ENCODE data around the gene HECW1. TPM values are rescaled to one million over a fixed set of nuclear protein-coding genes. Genes with fewer than 3 reads are reported as not detected.

The HECW1 gene
- total RNA-seq, 6 donors from 2014 or later = 0.10 to 1.0 (median 0.76) TPM; not detected in 1

- TF ChIP-seq POLR2AphosphoS5 (IDR thresholded peaks at IDR 0.05) (no peak), POLR2A (IDR thresholded peaks at IDR 0.05) (no peak), CTCF (IDR thresholded peaks at IDR 0.05) (no peak), EP300 (IDR thresholded peaks at IDR 0.05) (no peak)
- no peaks in the 10 kb centered on the region for H3K27me3 ChIP-seq
- WGBS, 2 donors = 33 to 41% methylated on average over 2 of the region's 2 CpGs
- no peaks in the 10 kb centered on the region for H3K36me3 ChIP-seq
- no peak overlapping the region for H3K27ac ChIP-seq
- DNase-seq (no peak), ATAC-seq (ENCODE audit: low FRiP score in 2 of 2) (no peak)
- no peak overlapping the region for H3K4me3 ChIP-seq
- no peaks in the 10 kb centered on the region for H3K4me1 ChIP-seq
- no peaks in the 10 kb centered on the region for H3K9me3 ChIP-seq
These were observed 282.9 kb downstream of the HECW1 start for GRCh38 chr7:43395351-43395750.

GRCh38 chr7:43396187-43396740 is 283.8 kb downstream of the HECW1 start:
- DNase-seq = no peak
- no peaks in the 10 kb centered on the region for H3K27me3 ChIP-seq
- H3K4me1 ChIP-seq = no peaks in the 10 kb centered on the region
- no peak overlapping the region for H3K27ac ChIP-seq
- 43 to 65% methylated on average over 2 of the region's 2 CpGs for WGBS, 2 donors
- no peaks in the 10 kb centered on the region for H3K36me3 ChIP-seq
- ATAC-seq (ENCODE audit: low FRiP score in 2 of 2) = no peak
- H3K9me3 ChIP-seq = no peaks in the 10 kb centered on the region
- no peak overlapping the region for H3K4me3 ChIP-seq
- TF ChIP-seq POLR2A (IDR thresholded peaks at IDR 0.05) (no peak), CTCF (IDR thresholded peaks at IDR 0.05) (no peak), EP300 (IDR thresholded peaks at IDR 0.05) (no peak), POLR2AphosphoS5 (IDR thresholded peaks at IDR 0.05) (no peak)

- no peak for ATAC-seq (ENCODE audit: low FRiP score in 2 of 2)
- DNase-seq = no peak
- H3K4me1 ChIP-seq = no peaks in the 10 kb centered on the region
- H3K9me3 ChIP-seq = no peaks in the 10 kb centered on the region
- H3K27me3 ChIP-seq = no peaks in the 10 kb centered on the region
- no peak overlapping the region for H3K27ac ChIP-seq
- TF ChIP-seq EP300 (IDR thresholded peaks at IDR 0.05) (no peak), POLR2A (IDR thresholded peaks at IDR 0.05) (no peak), CTCF (IDR thresholded peaks at IDR 0.05) (no peak), POLR2AphosphoS5 (IDR thresholded peaks at IDR 0.05) (no peak)
- H3K4me3 ChIP-seq = no peak overlapping the region
- H3K36me3 ChIP-seq = no peaks in the 10 kb centered on the region
These were observed 286.4 kb downstream of the HECW1 start for GRCh38 chr7:43398831-43399230.

- no peak for TF ChIP-seq CTCF (IDR thresholded peaks at IDR 0.05)
- TF ChIP-seq EP300 (IDR thresholded peaks at IDR 0.05) = no peak
- TF ChIP-seq POLR2AphosphoS5 (IDR thresholded peaks at IDR 0.05) = no peak
- TF ChIP-seq POLR2A (IDR thresholded peaks at IDR 0.05) = no peak
- Histone ChIP-seq H3K27ac (no peak overlapping the region), H3K36me3 (no peaks in the 10 kb centered on the region), H3K4me1 (no peaks in the 10 kb centered on the region), H3K4me3 (no peak overlapping the region), H3K9me3 (no peaks in the 10 kb centered on the region), H3K27me3 (no peaks in the 10 kb centered on the region)
- ATAC-seq (ENCODE audit: low FRiP score in 2 of 2) (no peak), DNase-seq (no peak)
- 89 to 90% methylated on average over 2 of the region's 2 CpGs for WGBS, 2 donors
These were observed 293.5 kb downstream of the HECW1 start for GRCh38 chr7:43405948-43406347.

GRCh38 chr7:43406961-43407360 is 294.5 kb downstream of the HECW1 start:
- TF ChIP-seq CTCF (IDR thresholded peaks at IDR 0.05) (no peak), EP300 (IDR thresholded peaks at IDR 0.05) (no peak), POLR2AphosphoS5 (IDR thresholded peaks at IDR 0.05) (no peak), POLR2A (IDR thresholded peaks at IDR 0.05) (no peak)
- Histone ChIP-seq H3K9me3 (no peaks in the 10 kb centered on the region), H3K27ac (no peak overlapping the region), H3K4me1 (no peaks in the 10 kb centered on the region), H3K4me3 (no peak overlapping the region), H3K27me3 (no peaks in the 10 kb centered on the region), H3K36me3 (no peaks in the 10 kb centered on the region)
- no peak for ATAC-seq (ENCODE audit: low FRiP score in 2 of 2)
- no peak for DNase-seq
- WGBS, 2 donors = 69 to 76% methylated on average over 5 of the region's 5 CpGs

Data from upper lobe of left lung (tissue), 6 donors.